H1 (cell line): Measurements from ENCODE around the gene INTS7. TPM values are rescaled to one million over a fixed set of nuclear protein-coding genes. Genes with fewer than 3 reads are reported as not detected.

Experiments
- CTCF ChIA-PET: fragments of 300-600 bp; sonication (Branson Sonifier 250); formaldehyde crosslinking; loops from one replicate; lab custom pipeline; 2021; ENCODE audit not compliant: partially characterized antibody; lab: Charles Lee
- POLR2A ChIA-PET: fragments of 300-600 bp; sonication (Branson Sonifier 250); formaldehyde crosslinking; loops from one replicate; lab custom pipeline; 2021; ENCODE audit warnings: inconsistent platforms; ENCODE audit not compliant: partially characterized antibody; lab: Charles Lee
- DNase-seq, 2 experiments: peaks; one replicate each; pipeline versions ENCODE4 v3.0.0 to v3.0.0-alpha.2; 2010 to 2022; ENCODE audit warnings: low spot score in 2 of 2, low read depth in 1 of 2, mixed read lengths in 1 of 2
- FAIRE-seq: peaks from 2 replicates; lab custom pipeline; 2011; peaks lifted over from hg19 to GRCh38; lab: Jason Lieb, UNC
- H2AFZ ChIP-seq: 2 replicates; pipeline ENCODE4 v1.8.1; 2012; ENCODE audit warnings: low read length, inconsistent platforms
- H2AK5ac ChIP-seq: 2 replicates; pipeline ENCODE4 v1.6.1; 2013; ENCODE audit warnings: low read depth, low read length
- H2BK120ac ChIP-seq: replicated peaks from 2 replicates; pipeline ENCODE3; 2013; ENCODE audit warnings: low read depth, low read length, inconsistent platforms
- H2BK12ac ChIP-seq: 2 replicates; pipeline ENCODE4 v1.6.1; 2013; ENCODE audit warnings: low read depth, low read length
- H2BK15ac ChIP-seq: 2 replicates; pipeline ENCODE4 v1.6.1; 2013; ENCODE audit warnings: low read length
- H2BK20ac ChIP-seq: 2 replicates; pipeline ENCODE4 v1.6.1; 2013; ENCODE audit warnings: low read length
- H2BK5ac ChIP-seq: 2 replicates; pipeline ENCODE4 v1.6.1; 2013; ENCODE audit warnings: low read depth, low read length
- H3K14ac ChIP-seq: 2 replicates; pipeline ENCODE4 v1.6.1; 2013; ENCODE audit warnings: inconsistent platforms; ENCODE audit not compliant: insufficient read length
- H3K18ac ChIP-seq: 2 replicates; pipeline ENCODE4 v1.6.1; 2013; ENCODE audit warnings: low read length; ENCODE audit errors: extremely low read depth
- H3K23ac ChIP-seq: 2 replicates; pipeline ENCODE4 v1.6.1; 2013; ENCODE audit warnings: inconsistent platforms; ENCODE audit not compliant: insufficient read length
- H3K23me2 ChIP-seq: 2 replicates; pipeline ENCODE4 v1.6.1; 2013; ENCODE audit warnings: low read depth, low read length
- H3K27ac ChIP-seq: 2 replicates; pipeline ENCODE4 v1.6.1; 2011; ENCODE audit warnings: low read depth, low read length, inconsistent platforms
- H3K27me3 ChIP-seq, 4 experiments: replicated peaks in 1 of 4; 1 replicate in 1 of 4; 2 replicates in 3 of 4; pipeline versions ENCODE4 v1.6.1 to v1.8.1; 2011 to 2013; ENCODE audit warnings: low read length in 3 of 4, mild to moderate bottlenecking in 3 of 4, inconsistent platforms in 2 of 4, mixed read lengths in 2 of 4, moderate library complexity in 1 of 4; ENCODE audit not compliant: control insufficient read depth in 3 of 4, insufficient read depth in 3 of 4; ENCODE audit errors: extremely low read depth in 1 of 4
- H3K36me3 ChIP-seq, 4 experiments: 2 replicates each; pipeline versions ENCODE4 v1.6.1 to v1.8.1; 2011 to 2013; ENCODE audit warnings: mild to moderate bottlenecking in 4 of 4, low read length in 3 of 4, moderate library complexity in 2 of 4, control low read depth in 1 of 4, inconsistent platforms in 1 of 4; ENCODE audit not compliant: insufficient read depth in 4 of 4, control insufficient read depth in 2 of 4
- H3K4ac ChIP-seq: replicated peaks from 2 replicates; pipeline ENCODE3; 2013; ENCODE audit warnings: low read length, low read depth, mixed read lengths, inconsistent platforms; ENCODE audit not compliant: insufficient read length
- H3K4me1 ChIP-seq, 4 experiments: replicated peaks in 1 of 4; 1 replicate in 1 of 4; 2 replicates in 3 of 4; pipeline versions ENCODE4 v1.6.1 to v1.8.1; 2011 to 2013; ENCODE audit warnings: low read length in 3 of 4, inconsistent platforms in 2 of 4, mixed read lengths in 1 of 4; ENCODE audit not compliant: insufficient read depth in 4 of 4, control insufficient read depth in 3 of 4
- H3K4me2 ChIP-seq, 2 experiments: 2 replicates each; pipeline versions ENCODE4 v1.6.1 to v1.8.1; 2011 to 2013; ENCODE audit warnings: low read depth in 2 of 2, low read length in 2 of 2, control low read depth in 1 of 2, inconsistent platforms in 1 of 2, mild to moderate bottlenecking in 1 of 2; ENCODE audit not compliant: insufficient read depth in 1 of 2
- H3K4me3 ChIP-seq, 4 experiments: fragments of 200-600, 300-600 bp in 1 of 4; sonication (generic), shearing (Covaris generic), sonication (Bioruptor Twin) in 1 of 4; 2 replicates each; pipeline versions ENCODE4 v1.5.1 to v1.8.1; 2011 to 2016; ENCODE audit warnings: low read length in 4 of 4, low read depth in 3 of 4, control low read depth in 2 of 4, inconsistent platforms in 2 of 4, mild to moderate bottlenecking in 2 of 4, mixed read lengths in 1 of 4, moderate library complexity in 1 of 4; ENCODE audit not compliant: insufficient read depth in 2 of 4; ENCODE audit errors: extremely low read depth in 1 of 4
- H3K56ac ChIP-seq: replicated peaks from 2 replicates; pipeline ENCODE3; 2013; ENCODE audit warnings: low read depth, mild to moderate bottlenecking, mixed read lengths, low read length, inconsistent platforms; ENCODE audit not compliant: insufficient read length
- H3K79me1 ChIP-seq: 2 replicates; pipeline ENCODE4 v1.6.1; 2013; ENCODE audit warnings: low read depth, low read length, control low read depth
- H3K79me2 ChIP-seq, 2 experiments: 2 replicates each; pipeline versions ENCODE4 v1.6.1 to v1.8.1; 2012 to 2013; ENCODE audit warnings: low read length in 2 of 2, mild to moderate bottlenecking in 2 of 2, inconsistent platforms in 1 of 2; ENCODE audit not compliant: insufficient read depth in 2 of 2, control insufficient read depth in 1 of 2
- H3K9ac ChIP-seq, 4 experiments: replicated peaks in 1 of 4; 1 replicate in 1 of 4; 2 replicates in 3 of 4; pipeline versions ENCODE4 v1.6.1 to v1.8.1; 2011 to 2013; ENCODE audit warnings: low read depth in 3 of 4, low read length in 3 of 4, control low read depth in 2 of 4, mild to moderate bottlenecking in 2 of 4, moderate library complexity in 2 of 4, inconsistent platforms in 1 of 4; ENCODE audit errors: extremely low read depth in 1 of 4
- H3K9me3 ChIP-seq, 2 experiments: 2 replicates each; pipeline versions ENCODE4 v1.6.1 to v1.8.1; 2012 to 2013; ENCODE audit warnings: mild to moderate bottlenecking in 2 of 2, moderate library complexity in 2 of 2, control low read depth in 1 of 2, inconsistent platforms in 1 of 2, low read depth in 1 of 2, low read length in 1 of 2, mixed read lengths in 1 of 2; ENCODE audit not compliant: insufficient read depth in 2 of 2
- H4K20me1 ChIP-seq, 2 experiments: replicated peaks in 1 of 2; 2 replicates each; pipeline versions ENCODE3 to v1.8.1; 2011 to 2013; ENCODE audit warnings: inconsistent platforms in 2 of 2, low read length in 2 of 2, mild to moderate bottlenecking in 1 of 2; ENCODE audit not compliant: insufficient read depth in 2 of 2, control insufficient read depth in 1 of 2
- H4K5ac ChIP-seq: 2 replicates; pipeline ENCODE4 v1.6.1; 2013; ENCODE audit warnings: low read length, low read depth, mixed read lengths, inconsistent platforms; ENCODE audit not compliant: insufficient read length
- H4K8ac ChIP-seq: 2 replicates; pipeline ENCODE4 v1.8.0; 2013; ENCODE audit warnings: mild to moderate bottlenecking, moderate library complexity, low read length, inconsistent platforms; ENCODE audit not compliant: insufficient read depth; ENCODE audit errors: extremely low read depth
- H4K91ac ChIP-seq: replicated peaks from 2 replicates; pipeline ENCODE3; 2013; ENCODE audit warnings: low read length, mixed read lengths, inconsistent platforms; ENCODE audit not compliant: insufficient read length
- ASH2L ChIP-seq: fragments of 200-600, 300-600 bp; sonication (generic); IDR thresholded peaks from one replicate; pipeline ENCODE4 v1.7.1; 2017; ENCODE audit warnings: low read length
- BCL11A ChIP-seq, 2 experiments: IDR thresholded peaks; one replicate each; pipeline ENCODE4 v1.6.1; 2011; ENCODE audit warnings: low read depth in 2 of 2, low read length in 2 of 2, mild to moderate bottlenecking in 2 of 2
- CBX5 ChIP-seq: fragments of 300-800, 300-1000 bp; sonication (generic); IDR thresholded peaks from 2 replicates; pipeline ENCODE4 v1.7.1; 2016; ENCODE audit warnings: antibody characterized with exemption, low read length, low read depth
- FOSL1 ChIP-seq: IDR thresholded peaks from 2 replicates; pipeline ENCODE4 v1.6.1; 2011; ENCODE audit warnings: mild to moderate bottlenecking, low read depth, low read length, moderate library complexity; ENCODE audit not compliant: insufficient read depth
- GTF2F1 ChIP-seq: IDR thresholded peaks from 2 replicates; pipeline ENCODE4 v1.6.1; 2012; ENCODE audit warnings: low read depth, low read length, improper control_type of control experiment, borderline replicate concordance
- HDAC6 ChIP-seq: IDR thresholded peaks from one replicate; pipeline ENCODE4 v1.7.1; 2012; ENCODE audit warnings: low read depth, mild to moderate bottlenecking, inconsistent platforms, low read length, moderate library complexity
- KDM4A ChIP-seq: IDR thresholded peaks from one replicate; pipeline ENCODE4 v1.7.1; 2012; ENCODE audit warnings: low read depth, mild to moderate bottlenecking, moderate library complexity, low read length, inconsistent platforms; ENCODE audit not compliant: severe bottlenecking
- PHF8 ChIP-seq: fragments of 200-600 bp; sonication (generic); conservative IDR thresholded peaks from 2 replicates; pipeline ENCODE4 v1.7.1; 2012; ENCODE audit warnings: low read depth, mild to moderate bottlenecking, inconsistent platforms, low read length, moderate library complexity
- RXRA ChIP-seq: IDR thresholded peaks from 2 replicates; pipeline ENCODE4 v1.6.1; 2011; ENCODE audit warnings: low read depth, mild to moderate bottlenecking, low read length, moderate library complexity; ENCODE audit not compliant: insufficient read depth
- SIRT6 ChIP-seq: IDR thresholded peaks from one replicate; pipeline ENCODE4 v1.7.1; 2012; ENCODE audit warnings: low read length, inconsistent platforms
- SP4 ChIP-seq: IDR thresholded peaks from 2 replicates; pipeline ENCODE4 v1.6.1; 2012; ENCODE audit warnings: low read length, inconsistent platforms
- TEAD4 ChIP-seq: IDR thresholded peaks from 2 replicates; pipeline ENCODE4 v1.6.1; 2012; ENCODE audit warnings: low read depth, low read length, inconsistent platforms, mixed read lengths
- YY1 ChIP-seq: IDR thresholded peaks from 2 replicates; pipeline ENCODE4 v1.6.1; 2011; ENCODE audit warnings: low read depth, mild to moderate bottlenecking, low read length
- WGBS, 2 experiments: shearing (Covaris generic) in 1 of 2; methylation state at CpG; one replicate each; pipeline versions ENCODE4 v1.1.6 to v1.1.7; 2013 to 2015; ENCODE audit warnings: low lambda C conversion rate in 2 of 2, mixed read lengths in 2 of 2, inconsistent platforms in 1 of 2, low coverage in 1 of 2, missing lambda C conversion rate in 1 of 2; ENCODE audit not compliant: insufficient replicate concordance in 2 of 2, insufficient coverage in 1 of 2, insufficient read length in 1 of 2; ENCODE audit errors: extremely low coverage in 1 of 2, missing lambda C conversion rate in 1 of 2; 5-methylcytosine and 5-hydroxymethylcytosine counted together
- polyA plus RNA-seq, 7 experiments: library from polyadenylated mRNA; depleted of rRNA in 3 of 7; stranded (reverse) in 5 of 7; unstranded in 2 of 7; fragments of >200 nt in 5 of 7; fragments of 200-250 nt in 2 of 7; gene quantifications; 1 replicate in 5 of 7; 2 replicates in 1 of 7; 4 replicates in 1 of 7; pipeline versions ENCODE4 v1.2.1 to v1.2.3, GENCODE V29; 2011 to 2013; ENCODE audit warnings: missing spikeins in 2 of 7, mixed read lengths in 2 of 7
- total RNA-seq: library from RNA; stranded (reverse); fragmentation: NEBNext Ultra II Directional; extraction: Animal tissue kit (Norgen Biotek cat#: 25700); gene quantifications from 2 replicates; pipeline ENCODE4 v1.2.1, GENCODE V29; 2021
- TF ChIP-seq, protein P1 (sequence below): IDR thresholded peaks from 2 replicates; pipeline ENCODE4 v1.6.1; 2012; ENCODE audit warnings: low read length, inconsistent platforms

The INTS7 gene
- total and polyA plus RNA-seq, 2 of the 8 experiments (the other 6 are each of a cell fraction or from before 2014, with no cell fraction given) = 15.2 to 22.4 TPM

DNA sequence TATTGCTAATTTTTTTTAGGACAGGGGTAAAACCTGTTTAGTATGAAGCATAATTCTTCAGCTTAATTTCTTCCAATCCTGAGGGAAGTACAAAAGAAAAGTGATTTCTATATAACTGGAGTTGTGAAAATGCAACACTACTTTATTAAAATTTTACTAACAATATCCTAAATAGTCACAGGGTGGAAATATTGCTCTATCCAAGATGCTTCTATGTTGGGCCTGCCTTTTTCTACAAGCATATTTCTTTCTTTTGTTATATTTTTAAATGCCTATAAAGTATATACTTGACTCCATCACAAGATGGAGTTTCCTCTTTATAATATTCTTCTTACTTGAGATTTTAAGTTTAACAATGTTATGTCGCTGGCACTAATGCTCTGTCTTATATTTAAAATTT lies 38.1 kb upstream of the INTS7 start:
- no peak overlapping the region for H2BK20ac ChIP-seq
- H2BK120ac ChIP-seq = no peak overlapping the region
- no peak overlapping the region for H2AFZ ChIP-seq
- H2BK15ac ChIP-seq = no peak overlapping the region
- no peak overlapping the region for H3K56ac ChIP-seq
- no peak overlapping the region for H3K14ac ChIP-seq
- H3K36me3 ChIP-seq = peaks cover 9 to 69% (median 32%) of the 10 kb centered on the region in 4 experiments
- ChIA-PET CTCF (interaction anchor here (3.3 to 5.4 kb wide), 4 partner anchors 221 to 383 kb away, joined by 18 to 64 read pairs (median 32); no protein-coding TSS in a partner anchor), POLR2A (no interaction called here)
- H3K23me2 ChIP-seq = no peaks in the 10 kb centered on the region
- H3K27ac ChIP-seq = no peak overlapping the region
- no peak for FAIRE-seq
- no peaks in the 10 kb centered on the region for H3K79me1 ChIP-seq
- no peaks in the 10 kb centered on the region for H3K4me1 ChIP-seq
- H3K27me3 ChIP-seq = no peaks in the 10 kb centered on the region
- H3K4me3 ChIP-seq = no peak overlapping the region
- no peak overlapping the region for H4K5ac ChIP-seq
- H2BK5ac ChIP-seq = no peak overlapping the region
- no peak overlapping the region for H2BK12ac ChIP-seq
- no peak overlapping the region for H3K23ac ChIP-seq
- no peak for DNase-seq
- H3K18ac ChIP-seq = no peak overlapping the region
- H3K9me3 ChIP-seq = no peaks in the 10 kb centered on the region
- H3K9ac ChIP-seq = no peak overlapping the region
- no peak overlapping the region for H4K8ac ChIP-seq
- H3K4me2 ChIP-seq = no peak overlapping the region
- no peak overlapping the region for H3K4ac ChIP-seq
- 96% methylated on average over 1 of the region's 1 CpG; no CpG with 5 or more reads in 1 of the 2 experiments for WGBS, 2 experiments
- no peak overlapping the region for H4K91ac ChIP-seq
- H4K20me1 ChIP-seq = no peaks in the 10 kb centered on the region
- no peak overlapping the region for H2AK5ac ChIP-seq
- no peaks in the 10 kb centered on the region for H3K79me2 ChIP-seq
- TF ChIP-seq, protein P1, sequence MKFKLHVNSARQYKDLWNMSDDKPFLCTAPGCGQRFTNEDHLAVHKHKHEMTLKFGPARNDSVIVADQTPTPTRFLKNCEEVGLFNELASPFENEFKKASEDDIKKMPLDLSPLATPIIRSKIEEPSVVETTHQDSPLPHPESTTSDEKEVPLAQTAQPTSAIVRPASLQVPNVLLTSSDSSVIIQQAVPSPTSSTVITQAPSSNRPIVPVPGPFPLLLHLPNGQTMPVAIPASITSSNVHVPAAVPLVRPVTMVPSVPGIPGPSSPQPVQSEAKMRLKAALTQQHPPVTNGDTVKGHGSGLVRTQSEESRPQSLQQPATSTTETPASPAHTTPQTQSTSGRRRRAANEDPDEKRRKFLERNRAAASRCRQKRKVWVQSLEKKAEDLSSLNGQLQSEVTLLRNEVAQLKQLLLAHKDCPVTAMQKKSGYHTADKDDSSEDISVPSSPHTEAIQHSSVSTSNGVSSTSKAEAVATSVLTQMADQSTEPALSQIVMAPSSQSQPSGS = no peak
- no peak for TF ChIP-seq HDAC6
- TF ChIP-seq SP4 = no peak
- no peak for TF ChIP-seq PHF8
- TF ChIP-seq BCL11A (IDR thresholded peaks at IDR 0.05; ENCODE audit: low read depth in 2 of 2, low read length in 2 of 2) = no peak
- no peak for TF ChIP-seq YY1
- TF ChIP-seq RXRA = no peak
- no peak for TF ChIP-seq FOSL1
- no peak for TF ChIP-seq CBX5
- TF ChIP-seq ASH2L = no peak
- no peak for TF ChIP-seq SIRT6
- no peak for TF ChIP-seq KDM4A
- TF ChIP-seq TEAD4 = no peak
- TF ChIP-seq GTF2F1 = no peak
